ENCODE measurements around the gene LENG9.
"Not testable (repeated sequence)": the region's sequence is repeated elsewhere in the genome, so short reads cannot be mapped to it uniquely, and the experiment has no call there.

The LENG9 gene

GRCh38 chr19:54478677-54479266, 15.2 kb upstream of the LENG9 start:
- DNase-seq = peak in 2 of 56 donors; percentile 3 to 30

DNA sequence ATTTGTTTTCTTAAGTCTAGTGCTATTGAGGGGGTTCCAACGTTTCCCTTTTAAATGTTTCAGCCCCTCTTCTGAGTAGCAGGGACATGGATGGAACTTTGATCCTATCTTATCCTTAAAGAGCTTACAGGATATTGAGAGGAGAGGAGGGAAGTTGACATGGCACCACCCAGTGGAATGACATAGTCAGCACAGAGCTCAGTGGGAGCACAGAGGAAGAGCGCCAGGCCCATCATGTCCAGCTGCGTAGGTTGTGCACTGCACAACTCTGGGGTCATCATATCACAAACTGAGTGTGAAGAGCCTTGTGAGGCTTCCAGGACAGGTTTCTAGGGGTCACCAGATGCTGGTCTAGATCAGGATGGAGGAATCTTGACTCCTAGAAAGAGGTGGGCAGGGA, 14.1 kb upstream of the LENG9 start:
- no peak for DNase-seq

DNA sequence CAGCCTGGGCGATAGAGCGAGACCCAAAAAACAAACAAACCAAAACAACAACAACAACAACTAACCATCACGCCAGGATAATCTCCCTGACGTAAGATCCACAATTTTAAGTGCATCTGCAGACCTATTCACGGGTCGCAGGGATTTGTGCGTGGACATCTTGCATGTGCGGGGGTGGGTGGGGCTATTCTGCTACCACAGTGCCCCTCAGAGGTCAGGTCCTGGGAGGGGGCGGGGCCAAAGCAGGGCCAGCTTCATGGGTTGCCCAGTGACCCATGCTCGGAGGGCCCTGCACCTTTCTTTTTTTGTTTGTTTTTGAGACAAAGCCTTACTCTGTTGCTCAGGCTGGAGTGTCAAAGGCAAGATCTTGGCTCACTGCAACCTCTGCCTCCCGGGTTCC, 12.1 kb upstream of the LENG9 start:
- DNase-seq = no peak

GRCh38 chr19:54473892-54474372, 10.4 kb upstream of the LENG9 start:
- no peak for DNase-seq

DNA sequence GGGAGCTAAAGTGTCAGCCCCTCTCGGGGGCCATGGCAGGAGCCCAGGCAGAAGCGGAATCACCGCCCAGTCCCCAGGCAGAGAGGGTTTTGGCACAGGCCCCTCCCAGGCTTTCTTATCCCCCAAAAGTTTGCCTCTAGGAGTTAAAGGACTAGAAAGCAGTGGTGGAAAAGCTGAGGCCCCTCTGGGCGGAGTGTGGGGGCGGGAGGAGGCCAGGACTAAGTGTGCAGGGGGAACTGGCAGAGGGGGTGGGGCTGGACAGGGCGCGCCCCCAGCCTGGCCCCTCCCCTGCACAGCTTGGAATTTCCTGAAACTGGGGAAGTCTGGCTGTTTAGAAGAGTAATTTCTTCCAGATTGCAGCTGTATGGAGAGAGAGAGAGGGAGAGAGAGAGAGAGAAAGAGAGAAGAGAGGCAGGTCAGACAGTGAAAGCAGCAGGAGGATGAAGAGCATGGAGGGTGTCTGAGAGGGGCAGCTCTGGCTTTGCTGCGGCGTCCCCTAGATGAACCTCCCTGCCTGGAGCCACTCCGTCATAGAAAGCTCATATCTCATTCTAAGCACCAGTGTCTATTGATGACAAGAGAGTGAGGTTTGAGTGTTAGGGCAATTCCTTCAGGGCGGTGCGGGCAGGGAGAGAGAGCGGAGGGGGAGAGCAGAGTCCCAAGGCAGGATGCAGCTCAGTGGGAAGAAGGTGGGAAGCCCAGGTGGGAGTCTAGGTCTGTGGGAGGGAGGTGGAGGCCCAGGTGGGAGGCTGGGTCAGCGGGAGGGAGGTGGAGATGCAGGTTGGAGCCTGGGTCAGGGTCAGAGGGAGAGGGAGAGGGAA, 9.7 kb upstream of the LENG9 start, which contains the start of gene CDC42EP5:
Gene CDC42EP5, minus strand, starts transcription at position 226 of the 821 bp plus-strand sequence. CDS start 7,749 bp downstream, outside the sequence.
- no peak for DNase-seq

- peak in 29 of 56 donors; percentile 4 to 78 (median 41) for DNase-seq
Measured at GRCh38 chr19:54470991-54471782, 7.6 kb upstream of the LENG9 start.

DNA sequence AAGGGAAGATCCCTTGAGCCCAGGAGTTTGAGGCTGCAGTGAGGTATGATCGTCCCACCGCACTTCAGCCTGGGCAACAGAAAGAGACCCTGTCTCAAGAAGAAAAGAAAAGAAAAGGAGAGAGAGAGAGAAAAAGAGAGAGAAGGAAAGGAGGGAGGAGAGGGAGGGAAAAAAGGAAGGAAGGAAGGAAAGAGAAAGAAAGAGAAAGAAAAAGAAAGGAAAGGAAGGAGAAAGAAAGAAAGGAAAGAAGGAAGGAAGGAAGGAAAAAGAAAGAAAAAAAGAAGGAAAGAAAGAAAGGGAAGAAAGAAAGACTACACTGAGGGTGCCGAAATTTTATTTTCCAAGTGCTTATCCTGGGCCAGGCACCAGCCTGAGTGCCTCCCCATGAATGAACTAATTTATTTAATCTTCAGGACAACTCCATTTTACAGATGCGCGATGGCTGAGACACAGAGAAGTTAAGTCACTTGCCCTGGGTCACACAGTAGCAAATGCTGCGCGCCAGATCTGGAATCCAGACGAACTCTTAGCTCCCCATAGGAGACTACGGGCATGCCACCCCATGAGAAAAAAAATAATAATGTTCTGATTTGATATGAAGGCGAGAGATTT, 6.8 kb upstream of the LENG9 start:
- DNase-seq = no peak

DNA sequence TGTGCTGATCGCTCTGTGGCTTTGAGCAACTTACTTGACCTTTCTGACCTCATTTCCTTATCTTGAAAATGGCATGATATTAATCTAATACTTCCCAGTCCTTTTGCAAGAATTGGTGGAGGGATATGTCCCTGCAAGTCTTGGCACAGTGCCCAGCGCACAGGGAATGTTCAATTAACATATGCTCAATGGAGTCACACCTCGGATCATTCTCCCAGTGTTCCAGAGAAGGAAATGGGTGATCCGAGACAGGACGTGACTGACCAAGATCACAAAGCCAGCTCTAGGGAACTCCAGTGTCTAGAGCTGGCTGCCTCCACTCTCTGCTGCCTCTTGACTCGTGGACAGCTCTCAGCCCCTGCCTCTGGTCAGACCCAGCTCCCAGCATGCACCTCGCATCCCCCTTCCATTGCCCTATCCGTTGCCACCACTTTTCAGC, 5.9 kb upstream of the LENG9 start:
- DNase-seq = no peak

GRCh38 chr19:54466110-54466480, 2.5 kb upstream of the LENG9 start:
- DNase-seq = not testable (repeated sequence)

- no peak for DNase-seq
Measured at GRCh38 chr19:54465426-54466109, 2.0 kb upstream of the LENG9 start.

DNA sequence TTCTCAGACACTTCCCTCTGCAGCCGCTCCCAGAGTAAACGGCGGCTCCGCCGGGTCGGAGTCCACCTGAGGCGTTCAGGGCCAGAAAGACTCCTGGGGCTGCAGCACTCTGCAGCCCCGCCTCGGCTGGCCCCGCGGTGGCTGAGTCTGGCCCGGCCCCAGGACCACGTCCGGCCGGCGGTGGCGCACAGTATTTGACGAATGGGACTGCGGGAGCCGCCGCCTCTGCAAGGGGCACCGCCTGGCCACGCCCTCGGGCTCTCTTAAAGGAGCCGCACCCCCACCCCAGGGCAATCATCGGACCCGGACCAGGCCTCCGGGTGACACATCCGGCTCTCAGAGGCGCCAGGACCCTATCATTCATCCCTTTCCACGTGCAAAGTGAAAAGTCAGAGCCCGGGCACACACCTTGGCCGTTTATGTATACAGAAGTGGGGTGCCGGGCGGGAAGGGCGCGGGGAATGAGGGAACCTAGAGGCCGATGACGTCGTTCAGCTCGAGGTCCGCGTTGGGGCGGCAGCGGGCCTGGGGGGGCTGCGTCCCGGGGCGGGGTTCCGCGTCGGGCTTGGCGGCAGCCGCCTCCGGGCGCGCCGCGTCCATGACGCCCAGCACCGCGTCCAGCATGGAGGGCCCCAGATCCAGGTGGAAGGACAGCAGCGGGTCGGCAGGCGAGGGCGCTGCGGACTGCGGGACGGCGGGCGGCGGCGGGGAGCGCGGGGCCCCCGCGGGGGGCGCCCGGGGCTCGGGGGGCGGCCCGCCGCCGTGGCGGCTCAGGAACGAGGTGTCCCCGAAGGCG, 1.2 kb upstream of the LENG9 start:
- peak in 54 of 56 donors; percentile 33 to 89 (median 74) for DNase-seq

DNA sequence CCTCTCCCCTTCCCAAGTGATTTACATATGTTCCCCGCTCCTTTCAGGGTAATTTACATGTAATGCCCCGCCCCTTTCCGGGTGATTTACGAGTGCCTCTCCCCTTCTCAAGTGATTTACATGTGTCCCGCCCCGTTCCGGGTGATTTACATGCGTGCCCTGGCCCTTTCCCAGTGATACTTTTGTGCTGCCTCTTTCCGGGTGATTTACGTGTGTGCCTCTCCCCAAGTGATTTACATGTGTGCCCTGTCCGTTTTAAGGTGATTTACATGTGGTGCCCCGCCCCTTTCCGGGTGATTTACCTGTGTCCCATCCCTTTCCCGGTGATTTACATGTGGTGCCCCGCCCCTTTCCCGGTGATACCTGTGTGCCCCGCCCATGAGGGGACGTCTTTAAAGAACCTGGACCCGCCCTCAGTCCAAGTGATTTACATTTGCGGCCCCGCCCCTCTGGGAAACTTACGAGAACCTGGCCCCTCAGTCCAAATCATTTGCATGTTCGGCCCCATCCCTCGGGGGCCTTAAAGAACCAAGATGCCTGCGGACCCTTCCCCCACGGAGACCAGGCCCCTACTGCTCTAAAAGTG, 559 bp upstream of the LENG9 start:
- DNase-seq = peak in 48 of 56 donors; percentile 41 to 94 (median 77)

DNA sequence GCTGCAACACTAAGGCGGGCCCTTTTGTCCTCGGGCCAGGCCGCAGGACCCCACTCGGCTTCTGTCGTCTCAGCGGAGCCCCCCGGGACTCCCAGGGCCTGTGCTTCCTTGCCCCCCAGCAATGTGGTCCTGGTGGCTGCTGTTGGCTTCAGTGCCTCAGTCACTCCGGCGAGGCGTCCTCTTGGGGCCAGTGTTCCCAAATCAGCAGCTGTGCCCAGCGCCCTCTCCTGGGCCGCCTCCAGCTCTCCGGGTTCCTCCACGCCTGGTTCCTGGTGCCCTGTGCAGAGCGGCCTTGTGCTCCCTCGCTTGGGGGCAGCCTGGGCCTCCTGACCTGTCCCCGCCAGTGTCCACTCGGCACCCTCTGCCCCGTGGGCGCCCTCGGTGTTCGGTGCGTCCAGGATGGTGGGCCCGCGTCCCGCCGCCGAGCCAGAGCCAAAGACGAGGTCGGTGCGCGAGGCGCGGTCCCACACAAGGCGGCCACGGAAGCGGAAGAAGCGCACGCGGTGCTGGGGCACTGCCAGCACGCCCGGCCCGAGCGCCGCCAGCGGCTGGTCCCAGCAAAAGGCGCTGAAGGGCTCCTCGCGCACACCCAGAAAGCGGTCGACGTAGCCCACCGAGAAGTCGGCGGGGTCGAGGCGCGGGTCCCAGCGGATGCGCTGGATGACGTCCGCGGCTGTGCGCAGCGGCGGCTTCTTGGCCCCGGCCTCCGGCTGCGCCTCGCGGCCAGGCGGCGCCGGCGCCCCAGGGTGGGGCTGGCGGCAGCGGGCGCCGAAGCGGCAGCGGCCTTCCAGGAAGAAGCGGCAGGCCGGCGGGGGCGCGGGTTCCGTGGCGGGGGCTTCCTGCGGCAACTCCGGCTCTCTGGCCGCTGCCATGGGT, 685 bp downstream of the LENG9 start:
- peak in 33 of 56 donors; percentile 13 to 73 (median 50) for DNase-seq

DNA sequence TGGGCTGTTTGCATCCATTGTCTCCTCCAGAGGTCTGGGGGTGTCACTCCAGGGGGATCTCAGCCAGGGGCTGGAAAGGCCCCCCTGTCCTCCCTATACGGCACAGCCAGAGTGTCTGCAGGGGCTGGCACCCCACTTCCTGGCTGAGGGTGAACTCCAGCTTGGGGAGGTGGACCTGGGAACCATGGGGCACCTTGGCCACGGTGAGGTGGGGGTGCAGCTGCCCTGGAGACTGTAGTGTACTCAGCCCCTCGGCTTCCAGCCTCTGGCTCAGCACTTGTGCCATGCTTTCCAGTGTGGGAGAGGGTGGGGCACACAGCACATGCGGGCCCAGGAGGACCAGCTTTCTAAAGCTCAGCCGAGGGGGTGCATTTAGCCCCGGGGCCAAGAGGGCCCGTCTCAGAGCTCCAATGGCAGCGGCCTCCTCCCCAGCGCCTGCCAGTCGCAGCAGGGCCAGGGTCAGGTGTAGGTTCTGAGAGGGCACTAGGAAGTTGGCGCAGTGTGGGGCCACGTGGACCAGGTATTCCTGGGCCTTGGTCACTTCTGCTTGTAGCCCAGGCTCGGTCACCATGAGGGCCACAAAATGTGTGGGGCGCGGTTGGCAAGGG, 1.4 kb downstream of the LENG9 start:
- DNase-seq = no peak

GRCh38 chr19:54461613-54462012, 2.0 kb downstream of the LENG9 start:
- DNase-seq = no peak

GRCh38 chr19:54461210-54461609, 2.4 kb downstream of the LENG9 start:
- no peak for DNase-seq

- no peak for DNase-seq
Measured at GRCh38 chr19:54460230-54461005, 3.2 kb downstream of the LENG9 start.

All from amygdala (tissue), 56 donors.